A549 (cell line): ENCODE data around the gene ZFP28. TPM values are rescaled to one million over a fixed set of nuclear protein-coding genes. Genes with fewer than 3 reads are reported as not detected.

ENCODE experiments used
- ATAC-seq, 2 experiments: fragments of 200-7000 bp in 1 of 2; fragments of >200 bp in 1 of 2; cut with Nextera tagmentation in 1 of 2; cut with Tn5 transposase in 1 of 2; 3 replicates each; pipeline versions ENCODE4 v1.8.0 to v1.9.1; 2018 to 2020; ENCODE audit warnings: mild to moderate bottlenecking in 1 of 2, moderate library complexity in 1 of 2
- CTCF ChIA-PET: fragments of 300-600 bp; sonication (Branson Sonifier 250); formaldehyde crosslinking; extraction: SDS; loops from one replicate; lab custom pipeline; 2021; ENCODE audit warnings: antibody characterized with exemption, inconsistent platforms; lab: Yijun Ruan, JAX
- POLR2A ChIA-PET: fragments of 350-600 bp; formaldehyde crosslinking; extraction: SDS; loops from one replicate; lab custom pipeline; 2021; ENCODE audit warnings: antibody characterized with exemption, inconsistent platforms; lab: Yijun Ruan, JAX
- DNase-seq, 2 experiments: peaks; one replicate each; pipeline versions ENCODE4 v3.0.0 to v3.0.0-alpha.2; 2011 to 2016; ENCODE audit warnings: low read depth in 1 of 2, low spot score in 1 of 2
- FAIRE-seq: peaks from 2 replicates; lab custom pipeline; 2011; peaks lifted over from hg19 to GRCh38; lab: Jason Lieb, UNC
- H3K27ac ChIP-seq, 2 experiments: fragments of >200 bp; sonication (Bioruptor Twin); formaldehyde crosslinking; 3 replicates each; pipeline ENCODE4 v1.5.1; 2016 to 2017
- H3K4me1 ChIP-seq: fragments of >200 bp; sonication (Bioruptor Twin); formaldehyde crosslinking; 3 replicates; pipeline ENCODE4 v1.6.1; 2016
- H3K4me2 ChIP-seq: fragments of >200 bp; sonication (Bioruptor Twin); formaldehyde crosslinking; 3 replicates; pipeline ENCODE4 v1.6.1; 2016
- H3K4me3 ChIP-seq: fragments of >200 bp; sonication (Bioruptor Twin); formaldehyde crosslinking; 3 replicates; pipeline ENCODE4 v1.5.1; 2016
- H3K9me3 ChIP-seq: fragments of >200 bp; sonication (Bioruptor Twin); formaldehyde crosslinking; 3 replicates; pipeline ENCODE4 v1.6.1; 2016
- E2F6 ChIP-seq: IDR thresholded peaks from 2 replicates; pipeline ENCODE4 v1.6.1; 2012; ENCODE audit warnings: low read depth, borderline replicate concordance
- EP300 ChIP-seq, 2 experiments: fragments of >200 bp; sonication (Bioruptor Twin); formaldehyde crosslinking; IDR thresholded peaks; 2 replicates in 1 of 2; 3 replicates in 1 of 2; pipeline ENCODE4 v1.6.1; 2016 to 2017
- ESRRA ChIP-seq: fragments of 150-350 bp; IDR thresholded peaks from 2 replicates; pipeline ENCODE4 v1.6.1; 2014; ENCODE audit warnings: mild to moderate bottlenecking, low read length, borderline replicate concordance
- GATA3 ChIP-seq: IDR thresholded peaks from 2 replicates; pipeline ENCODE4 v1.6.1; 2012; ENCODE audit warnings: borderline replicate concordance
- HDAC2 ChIP-seq: fragments of 200-600 bp; sonication (generic); IDR thresholded peaks from 2 replicates; pipeline ENCODE4 v1.6.1; 2016
- HEYL ChIP-seq: fragments of 250-450 bp; sonication (Bioruptor Pico); IDR thresholded peaks from 2 replicates; pipeline ENCODE4 v1.8.0; 2021; ENCODE audit warnings: mild to moderate bottlenecking, moderate library complexity
- HOXB13 ChIP-seq: fragments of 250-450 bp; sonication (Bioruptor Pico); IDR thresholded peaks from 2 replicates; pipeline ENCODE4 v1.5.0; 2020; ENCODE audit warnings: low read depth, mild to moderate bottlenecking, moderate library complexity
- JUN ChIP-seq, 2 experiments: fragments of >200 bp; sonication (Bioruptor Twin); formaldehyde crosslinking; IDR thresholded peaks; 2 replicates in 1 of 2; 3 replicates in 1 of 2; pipeline ENCODE4 v1.6.1; 2016 to 2017
- MAZ ChIP-seq: fragments of 150-350 bp; IDR thresholded peaks from 2 replicates; pipeline ENCODE4 v1.6.1; 2014; ENCODE audit warnings: antibody characterized with exemption, low read depth, low read length, borderline replicate concordance
- NFE2L2 ChIP-seq: fragments of 150-350 bp; conservative IDR thresholded peaks from 2 replicates; pipeline ENCODE4 v1.6.1; 2014; ENCODE audit warnings: low read length
- PHF8 ChIP-seq: fragments of 200-600 bp; sonication (generic); IDR thresholded peaks from 2 replicates; pipeline ENCODE4 v1.6.1; 2016; ENCODE audit warnings: low read depth, mild to moderate bottlenecking, antibody characterized with exemption, moderate library complexity, borderline replicate concordance
- RARB ChIP-seq: fragments of 250-450 bp; sonication (Bioruptor Pico); IDR thresholded peaks from 2 replicates; pipeline ENCODE4 v1.8.0; 2021; ENCODE audit warnings: mild to moderate bottlenecking, moderate library complexity
- RNF2 ChIP-seq: fragments of 200-600 bp; sonication (generic); IDR thresholded peaks from 2 replicates; pipeline ENCODE4 v1.6.1; 2016; ENCODE audit warnings: low read depth, mild to moderate bottlenecking, antibody characterized with exemption, moderate library complexity, borderline replicate concordance
- SMC3 ChIP-seq: fragments of >200 bp; sonication (Bioruptor Twin); formaldehyde crosslinking; IDR thresholded peaks from 3 replicates; pipeline ENCODE4 v1.6.1; 2018; ENCODE audit warnings: inconsistent platforms
- ZSCAN20 ChIP-seq: fragments of 250-450 bp; sonication (Bioruptor Pico); IDR thresholded peaks from 2 replicates; pipeline ENCODE4 v1.8.0; 2022; ENCODE audit warnings: mild to moderate bottlenecking, moderate library complexity
- WGBS: methylation state at CpG from one replicate; pipeline ENCODE4 v1.1.6; 2017; ENCODE audit errors: missing lambda C conversion rate; 5-methylcytosine and 5-hydroxymethylcytosine counted together
- polyA plus RNA-seq, 4 experiments: library from polyadenylated mRNA; depleted of rRNA in 3 of 4; stranded (reverse); fragments of >200 nt; fragmentation: RNase III in 1 of 4; extraction: RNeasy Plus Mini Kit Qiagen cat#74134 plus additional on column Dnase treatment in 1 of 4; gene quantifications; 2 replicates in 3 of 4; 3 replicates in 1 of 4; pipeline ENCODE4 v1.2.3, GENCODE V29; 2011 to 2017
- TF ChIP-seq, protein P1 (sequence below): fragments of >200 bp; sonication (Bioruptor Twin); formaldehyde crosslinking; IDR thresholded peaks from 3 replicates; pipeline ENCODE4 v1.6.1; 2016
- TF ChIP-seq, protein P2 (sequence below): fragments of >200 bp; sonication (Bioruptor Twin); formaldehyde crosslinking; IDR thresholded peaks from 2 replicates; pipeline ENCODE4 v1.6.1; 2016

The ZFP28 gene
- polyA plus RNA-seq, 2 of the 4 experiments (the other 2 are of a cell fraction): 2.4 to 7.9 TPM

DNA sequence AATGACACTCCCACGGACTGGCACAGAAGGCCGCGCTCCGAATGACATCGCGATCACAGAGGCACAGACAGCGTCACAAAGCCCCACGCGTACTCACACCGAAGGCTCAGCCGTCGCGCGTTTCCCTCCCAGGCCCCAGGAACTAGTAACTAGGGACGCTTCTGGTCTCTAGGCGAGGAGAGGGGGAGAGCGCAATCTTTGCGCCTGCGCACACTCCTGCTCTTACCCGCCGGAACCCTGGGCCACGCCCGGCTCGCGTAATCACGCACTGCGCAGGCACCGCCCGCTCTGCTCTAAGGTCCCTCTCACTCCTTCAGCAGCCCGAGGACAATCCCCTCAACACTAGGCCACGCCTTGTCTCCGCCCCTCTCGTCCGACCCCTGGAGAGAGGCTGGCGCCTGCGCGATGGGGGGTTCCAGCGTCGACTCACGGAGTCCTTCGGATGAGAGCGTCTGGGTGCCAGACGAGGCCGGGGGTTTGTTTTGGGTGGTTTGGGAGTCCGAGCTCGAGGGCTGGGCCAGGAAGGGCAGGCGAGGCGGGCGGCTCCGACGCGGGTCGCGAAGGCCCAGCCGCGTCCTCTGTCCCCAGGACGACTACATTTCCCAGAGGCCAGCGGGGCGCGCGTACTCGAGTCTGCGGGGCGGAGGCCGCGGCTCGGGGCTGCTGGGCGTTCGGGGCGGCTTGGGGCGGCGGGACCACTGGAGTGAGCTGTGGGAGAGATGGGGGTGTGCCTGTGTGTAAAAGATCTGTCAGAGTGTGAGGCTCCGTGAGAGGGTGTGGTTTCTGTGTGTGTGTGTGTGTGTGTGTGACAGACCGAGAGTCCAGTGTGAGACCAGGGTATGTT lies 31.1 kb upstream of the ZFP28 start, which contains the start of gene ZNF471:
TSS of gene ZNF471 (plus strand) at position 410 of the 844 bp plus-strand sequence. CDS start 3,717 bp downstream, outside the sequence.
- ChIA-PET POLR2A (no interaction called here), CTCF (no interaction called here)
- WGBS: 21% methylated on average over 46 of the region's 74 CpGs
- Histone ChIP-seq H3K4me1 (no peaks in the 10 kb centered on the region), H3K9me3 (peaks cover 71% of the 10 kb centered on the region), H3K4me2 (peak within 1 kb of the TSS; percentile 21; the same call in 1 of the 3 replicates), H3K4me3 (peak within 1 kb of the TSS; percentile 25; the same call in 2 of the 3 replicates), H3K27ac (0 out of 6 replicates have a peak within 1 kb of the TSS, but pooled peaks of 1 of the 2 experiments have one; percentile 32)
- ATAC-seq (peak; percentile 64 to 96; a peak in 4 of 6 replicates), DNase-seq (peak; percentile 4 to 79), FAIRE-seq (no peak)
- TF ChIP-seq GATA3 (no peak), HEYL (CRISPR knock-in tag) (no peak), NFE2L2 (no peak), HDAC2 (no peak), EP300 (IDR thresholded peaks at IDR 0.05) (no peak), JUN (IDR thresholded peaks at IDR 0.05) (no peak), ZSCAN20 (CRISPR knock-in tag) (no peak), RARB (CRISPR knock-in tag) (no peak), PHF8 (no peak), MAZ (no peak), SMC3 (no peak), RNF2 (no peak)
- TF ChIP-seq, protein P1, sequence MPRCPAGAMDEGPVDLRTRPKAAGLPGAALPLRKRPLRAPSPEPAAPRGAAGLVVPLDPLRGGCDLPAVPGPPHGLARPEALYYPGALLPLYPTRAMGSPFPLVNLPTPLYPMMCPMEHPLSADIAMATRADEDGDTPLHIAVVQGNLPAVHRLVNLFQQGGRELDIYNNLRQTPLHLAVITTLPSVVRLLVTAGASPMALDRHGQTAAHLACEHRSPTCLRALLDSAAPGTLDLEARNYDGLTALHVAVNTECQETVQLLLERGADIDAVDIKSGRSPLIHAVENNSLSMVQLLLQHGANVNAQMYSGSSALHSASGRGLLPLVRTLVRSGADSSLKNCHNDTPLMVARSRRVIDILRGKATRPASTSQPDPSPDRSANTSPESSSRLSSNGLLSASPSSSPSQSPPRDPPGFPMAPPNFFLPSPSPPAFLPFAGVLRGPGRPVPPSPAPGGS: no peak

DNA sequence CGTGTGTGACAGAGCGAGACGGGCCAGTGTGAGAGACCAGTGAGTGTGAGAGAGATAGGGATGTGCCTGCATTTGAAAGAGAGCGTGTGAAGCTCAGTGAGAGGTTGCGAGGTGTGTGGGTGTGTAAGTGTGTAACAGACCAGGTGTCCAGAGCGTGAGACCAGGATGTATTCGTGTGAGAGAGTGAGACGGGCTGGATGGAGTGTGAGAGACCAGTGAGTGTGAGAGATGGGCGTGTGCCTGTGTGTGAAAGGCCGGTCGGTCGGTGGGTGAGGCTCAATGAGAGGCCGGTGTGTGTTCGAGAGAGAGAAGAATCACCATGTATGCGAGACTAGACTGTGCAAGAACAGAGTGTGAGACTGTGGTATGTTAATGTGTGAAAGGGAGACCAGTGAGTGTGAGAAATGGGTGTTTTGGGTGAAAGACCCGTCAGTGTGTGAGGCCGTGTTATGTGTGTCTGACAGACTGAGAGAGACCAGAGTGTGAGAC lies 30.4 kb upstream of the ZFP28 start:
- ChIA-PET POLR2A (no interaction called here), CTCF (no interaction called here)
- FAIRE-seq (no peak), DNase-seq (peak in 1 of 2 experiments; percentile 7), ATAC-seq (no peak; a peak in 1 of 6 replicates)
- Histone ChIP-seq H3K27ac (no peak overlapping the region), H3K4me3 (peak overlapping the region; percentile 25; the same call in 2 of the 3 replicates), H3K4me2 (0 out of 3 replicates have a peak overlapping the region, but pooled peaks have one; percentile 21), H3K9me3 (peaks cover 69% of the 10 kb centered on the region), H3K4me1 (no peaks in the 10 kb centered on the region)
- TF ChIP-seq, protein P2, sequence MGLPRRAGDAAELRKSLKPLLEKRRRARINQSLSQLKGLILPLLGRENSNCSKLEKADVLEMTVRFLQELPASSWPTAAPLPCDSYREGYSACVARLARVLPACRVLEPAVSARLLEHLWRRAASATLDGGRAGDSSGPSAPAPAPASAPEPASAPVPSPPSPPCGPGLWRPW: no peak
- TF ChIP-seq E2F6: no peak
- 13% methylated on average over 17 of the region's 17 CpGs for WGBS

- ATAC-seq: no peak
- no peak for FAIRE-seq
- WGBS: 26% methylated on average over 4 of the region's 4 CpGs
- Histone ChIP-seq H3K4me2 (no peak overlapping the region), H3K4me3 (no peak overlapping the region)
- TF ChIP-seq GATA3 (peak; percentile 40; the same call in 1 of the 2 replicates), ESRRA (no peak), JUN (IDR thresholded peaks at IDR 0.05) (no peak), HOXB13 (no peak), PHF8 (no peak)
- TF ChIP-seq, protein P1: no peak
- TF ChIP-seq, all 56 proteins: peak for 1
- ChIA-PET POLR2A (no interaction called here), CTCF (interaction anchor here (0.7 kb wide), 1 partner anchor 133 kb away, joined by 3 read pairs; no protein-coding TSS in a partner anchor)
- H3K9me3 ChIP-seq: peaks cover 88% of the 10 kb centered on the region
- no peak for DNase-seq
- H3K4me1 ChIP-seq: no peaks in the 10 kb centered on the region
- no peak overlapping the region for H3K27ac ChIP-seq
Measured at GRCh38 chr19:56525214-56525860, 13.4 kb upstream of the ZFP28 start.
